GM23338 (cell line): Measurements from ENCODE around the gene CKAP2. TPM values are rescaled to one million over a fixed set of nuclear protein-coding genes. Genes with fewer than 3 reads are reported as not detected.

ENCODE experiments used
- ATAC-seq: fragments of 200-7000 bp; cut with Tn5 transposase; 3 replicates; pipeline ENCODE4 v1.9.1; 2020
- DNase-seq: peaks from one replicate; pipeline ENCODE4 v3.0.0-alpha.2; 2015; ENCODE audit warnings: low spot score
- H2AFZ ChIP-seq: fragments of 200-600 bp; sonication (generic); 2 replicates; pipeline ENCODE4 v1.8.0; 2016; ENCODE audit warnings: antibody characterized with exemption, mild to moderate bottlenecking, moderate library complexity
- H3F3A ChIP-seq: fragments of 200-600 bp; sonication (generic); replicated peaks from 2 replicates; pipeline ENCODE4 v1.8.0; 2017; ENCODE audit warnings: antibody characterized with exemption, mixed run types, low read depth
- H3K27ac ChIP-seq: fragments of 200-600 bp; sonication (generic); 2 replicates; pipeline ENCODE4 v1.6.1; 2016; ENCODE audit warnings: low read depth
- H3K27me3 ChIP-seq: fragments of 200-600 bp; sonication (generic); 2 replicates; pipeline ENCODE4 v1.8.0; 2016; ENCODE audit warnings: mild to moderate bottlenecking, mixed run types, moderate library complexity; ENCODE audit not compliant: insufficient read depth
- H3K36me3 ChIP-seq: fragments of 200-600 bp; sonication (generic); 2 replicates; pipeline ENCODE4 v1.8.0; 2016; ENCODE audit warnings: mild to moderate bottlenecking; ENCODE audit not compliant: insufficient read depth
- H3K4me1 ChIP-seq: fragments of 200-600 bp; sonication (generic); 2 replicates; pipeline ENCODE4 v1.8.0; 2016; ENCODE audit warnings: mild to moderate bottlenecking, moderate library complexity; ENCODE audit not compliant: insufficient read depth
- H3K4me2 ChIP-seq: fragments of 200-600 bp; sonication (generic); 2 replicates; pipeline ENCODE4 v1.7.1; 2017; ENCODE audit warnings: mixed run types
- H3K4me3 ChIP-seq: fragments of 200-600 bp; sonication (generic); 2 replicates; pipeline ENCODE4 v1.6.1; 2016; ENCODE audit warnings: mixed run types
- H3K79me2 ChIP-seq: fragments of 200-600 bp; sonication (generic); replicated peaks from 2 replicates; pipeline ENCODE4 v1.8.0; 2017; ENCODE audit warnings: mild to moderate bottlenecking; ENCODE audit not compliant: insufficient read depth
- H3K9me2 ChIP-seq: fragments of 200-600 bp; sonication (generic); 2 replicates; pipeline ENCODE4 v1.8.0; 2017; ENCODE audit not compliant: insufficient read depth
- H4K20me1 ChIP-seq: fragments of 200-600 bp; sonication (generic); replicated peaks from 2 replicates; pipeline ENCODE4 v1.8.0; 2017; ENCODE audit warnings: mild to moderate bottlenecking; ENCODE audit not compliant: insufficient read depth
- H3K27ac Mint-ChIP-seq: 2 replicates; pipeline ENCODE4 v1.8.0; 2020; ENCODE audit warnings: inconsistent platforms, mild to moderate bottlenecking, moderate library complexity, mixed read lengths
- H3K27me3 Mint-ChIP-seq: 3 replicates; pipeline ENCODE4 v1.8.0; 2022; ENCODE audit warnings: low read depth, mild to moderate bottlenecking, moderate library complexity, mixed read lengths, inconsistent platforms; ENCODE audit not compliant: insufficient read depth, poor library complexity
- H3K36me3 Mint-ChIP-seq: 3 replicates; pipeline ENCODE4 v1.8.0; 2021; ENCODE audit warnings: low read depth, mild to moderate bottlenecking, inconsistent platforms, moderate library complexity, mixed read lengths
- H3K4me1 Mint-ChIP-seq: 3 replicates; pipeline ENCODE4 v1.8.0; 2020; ENCODE audit warnings: mild to moderate bottlenecking, inconsistent platforms, mixed read lengths
- H3K4me3 Mint-ChIP-seq: 3 replicates; pipeline ENCODE4 v1.8.0; 2021; ENCODE audit warnings: moderate library complexity, mild to moderate bottlenecking, inconsistent platforms, mixed read lengths
- H3K9me3 Mint-ChIP-seq: 3 replicates; pipeline ENCODE4 v1.8.0; 2020; ENCODE audit warnings: moderate library complexity, mild to moderate bottlenecking, inconsistent platforms, mixed read lengths
- EZH2phosphoT487 ChIP-seq: fragments of 200-600 bp; sonication (generic); IDR thresholded peaks from one replicate; pipeline ENCODE4 v1.8.1; 2018; ENCODE audit warnings: antibody characterized with exemption; ENCODE audit not compliant: unreplicated experiment
- JUNB ChIP-seq: IDR thresholded peaks from one replicate; pipeline ENCODE4 v1.6.1; 2016; ENCODE audit warnings: antibody characterized with exemption; ENCODE audit not compliant: unreplicated experiment
- NANOG ChIP-seq: IDR thresholded peaks from 2 replicates; pipeline ENCODE4 v1.6.1; 2016; ENCODE audit warnings: antibody characterized with exemption, borderline replicate concordance
- POLR2AphosphoS5 ChIP-seq: IDR thresholded peaks from 2 replicates; pipeline ENCODE4 v1.6.1; 2016; ENCODE audit warnings: antibody characterized with exemption, low read depth
- STAT1 ChIP-seq: IDR thresholded peaks from one replicate; pipeline ENCODE4 v1.6.1; 2016; ENCODE audit warnings: antibody characterized with exemption; ENCODE audit not compliant: unreplicated experiment
- ZNF331 ChIP-seq: fragments of 250-450 bp; sonication (Bioruptor Pico); IDR thresholded peaks from 2 replicates; pipeline ENCODE4 v1.5.0; 2020; ENCODE audit warnings: low read depth, mild to moderate bottlenecking, moderate library complexity
- ZNF462 ChIP-seq: fragments of 250-450 bp; sonication (Bioruptor Pico); IDR thresholded peaks from 2 replicates; pipeline ENCODE4 v1.5.0; 2020; ENCODE audit warnings: mild to moderate bottlenecking, moderate library complexity
- polyA plus RNA-seq: library from polyadenylated mRNA; unstranded; fragments of >200 nt; fragmentation: Nextera tagmentation; extraction: Ambion mirVana; gene quantifications from 2 replicates; pipeline ENCODE4 v1.2.1, GENCODE V29; 2016
- total RNA-seq: library from RNA; depleted of rRNA; stranded (reverse); fragments of >200 nt; shearing (Covaris generic); gene quantifications from 2 replicates; pipeline ENCODE4 v1.2.3, GENCODE V29; 2014
- TF ChIP-seq, protein P1 (sequence below), 2 experiments: fragments of 200-600 bp in 1 of 2; sonication (generic) in 1 of 2; conservative IDR thresholded peaks; 2 replicates each; pipeline versions ENCODE4 v1.5.1 to v1.6.1; 2016 to 2017; ENCODE audit warnings: antibody characterized with exemption in 2 of 2, low read depth in 2 of 2, mild to moderate bottlenecking in 2 of 2, moderate library complexity in 1 of 2
- TF ChIP-seq, protein P2 (sequence below): IDR thresholded peaks from one replicate; pipeline ENCODE4 v1.6.1; 2018; ENCODE audit warnings: antibody characterized with exemption; ENCODE audit not compliant: unreplicated experiment

The CKAP2 gene
- total and polyA plus RNA-seq, 2 experiments from 2014 or later = 48.8 to 103 TPM

GRCh38 chr13:52421216-52421615 is 34.1 kb upstream of the CKAP2 start:
- H3K4me3 Mint-ChIP-seq = no peak overlapping the region
- H3K4me1 Mint-ChIP-seq = no peaks in the 10 kb centered on the region
- H3K27ac Mint-ChIP-seq = no peak overlapping the region
- H3K4me1 ChIP-seq = no peaks in the 10 kb centered on the region
- no peak overlapping the region for H3K27ac ChIP-seq
- no peaks in the 10 kb centered on the region for H3K9me2 ChIP-seq
- H3K9me3 Mint-ChIP-seq = no peaks in the 10 kb centered on the region
- H3F3A ChIP-seq = no peaks in the 10 kb centered on the region
- H2AFZ ChIP-seq = no peak overlapping the region
- TF ChIP-seq, protein P1, sequence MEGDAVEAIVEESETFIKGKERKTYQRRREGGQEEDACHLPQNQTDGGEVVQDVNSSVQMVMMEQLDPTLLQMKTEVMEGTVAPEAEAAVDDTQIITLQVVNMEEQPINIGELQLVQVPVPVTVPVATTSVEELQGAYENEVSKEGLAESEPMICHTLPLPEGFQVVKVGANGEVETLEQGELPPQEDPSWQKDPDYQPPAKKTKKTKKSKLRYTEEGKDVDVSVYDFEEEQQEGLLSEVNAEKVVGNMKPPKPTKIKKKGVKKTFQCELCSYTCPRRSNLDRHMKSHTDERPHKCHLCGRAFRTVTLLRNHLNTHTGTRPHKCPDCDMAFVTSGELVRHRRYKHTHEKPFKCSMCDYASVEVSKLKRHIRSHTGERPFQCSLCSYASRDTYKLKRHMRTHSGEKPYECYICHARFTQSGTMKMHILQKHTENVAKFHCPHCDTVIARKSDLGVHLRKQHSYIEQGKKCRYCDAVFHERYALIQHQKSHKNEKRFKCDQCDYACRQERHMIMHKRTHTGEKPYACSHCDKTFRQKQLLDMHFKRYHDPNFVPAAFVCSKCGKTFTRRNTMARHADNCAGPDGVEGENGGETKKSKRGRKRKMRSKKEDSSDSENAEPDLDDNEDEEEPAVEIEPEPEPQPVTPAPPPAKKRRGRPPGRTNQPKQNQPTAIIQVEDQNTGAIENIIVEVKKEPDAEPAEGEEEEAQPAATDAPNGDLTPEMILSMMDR (conservative IDR thresholded peaks at IDR 0.05; ENCODE audit: low read depth in 2 of 2) = no peak
- TF ChIP-seq POLR2AphosphoS5 (no peak), NANOG (no peak), STAT1 (no peak), ZNF462 (CRISPR knock-in tag) (no peak), JUNB (no peak), EZH2phosphoT487 (no peak), ZNF331 (CRISPR knock-in tag) (no peak)
- TF ChIP-seq, protein P2, sequence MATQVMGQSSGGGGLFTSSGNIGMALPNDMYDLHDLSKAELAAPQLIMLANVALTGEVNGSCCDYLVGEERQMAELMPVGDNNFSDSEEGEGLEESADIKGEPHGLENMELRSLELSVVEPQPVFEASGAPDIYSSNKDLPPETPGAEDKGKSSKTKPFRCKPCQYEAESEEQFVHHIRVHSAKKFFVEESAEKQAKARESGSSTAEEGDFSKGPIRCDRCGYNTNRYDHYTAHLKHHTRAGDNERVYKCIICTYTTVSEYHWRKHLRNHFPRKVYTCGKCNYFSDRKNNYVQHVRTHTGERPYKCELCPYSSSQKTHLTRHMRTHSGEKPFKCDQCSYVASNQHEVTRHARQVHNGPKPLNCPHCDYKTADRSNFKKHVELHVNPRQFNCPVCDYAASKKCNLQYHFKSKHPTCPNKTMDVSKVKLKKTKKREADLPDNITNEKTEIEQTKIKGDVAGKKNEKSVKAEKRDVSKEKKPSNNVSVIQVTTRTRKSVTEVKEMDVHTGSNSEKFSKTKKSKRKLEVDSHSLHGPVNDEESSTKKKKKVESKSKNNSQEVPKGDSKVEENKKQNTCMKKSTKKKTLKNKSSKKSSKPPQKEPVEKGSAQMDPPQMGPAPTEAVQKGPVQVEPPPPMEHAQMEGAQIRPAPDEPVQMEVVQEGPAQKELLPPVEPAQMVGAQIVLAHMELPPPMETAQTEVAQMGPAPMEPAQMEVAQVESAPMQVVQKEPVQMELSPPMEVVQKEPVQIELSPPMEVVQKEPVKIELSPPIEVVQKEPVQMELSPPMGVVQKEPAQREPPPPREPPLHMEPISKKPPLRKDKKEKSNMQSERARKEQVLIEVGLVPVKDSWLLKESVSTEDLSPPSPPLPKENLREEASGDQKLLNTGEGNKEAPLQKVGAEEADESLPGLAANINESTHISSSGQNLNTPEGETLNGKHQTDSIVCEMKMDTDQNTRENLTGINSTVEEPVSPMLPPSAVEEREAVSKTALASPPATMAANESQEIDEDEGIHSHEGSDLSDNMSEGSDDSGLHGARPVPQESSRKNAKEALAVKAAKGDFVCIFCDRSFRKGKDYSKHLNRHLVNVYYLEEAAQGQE = no peak
- no peak overlapping the region for H3K4me2 ChIP-seq
- no peak overlapping the region for H3K4me3 ChIP-seq
- no peaks in the 10 kb centered on the region for H4K20me1 ChIP-seq
- H3K27me3 Mint-ChIP-seq = no peaks in the 10 kb centered on the region
- H3K79me2 ChIP-seq = no peaks in the 10 kb centered on the region
- H3K36me3 Mint-ChIP-seq = peaks cover 38% of the 10 kb centered on the region
- H3K27me3 ChIP-seq = no peaks in the 10 kb centered on the region
- peaks cover 17% of the 10 kb centered on the region; the same call in 1 of the 2 replicates for H3K36me3 ChIP-seq
- DNase-seq = no peak
- no peak for ATAC-seq
